HG03108 (cell line): Measurements from ENCODE around the gene GRB2.
"Not testable (repeated sequence)": the region's sequence is repeated elsewhere in the genome, so short reads cannot be mapped to it uniquely, and the experiment has no call there.

Source experiments
- ATAC-seq: cut with Tn5 transposase; IDR thresholded peaks from one replicate; pipeline ENCODE4 v1.9.1; 2021; ENCODE audit warnings: moderate library complexity; ENCODE audit not compliant: unreplicated experiment

GRB2 gene

GRCh38 chr17:75388476-75389030 lies 16.9 kb downstream of the GRB2 start:
- no peak for ATAC-seq

DNA sequence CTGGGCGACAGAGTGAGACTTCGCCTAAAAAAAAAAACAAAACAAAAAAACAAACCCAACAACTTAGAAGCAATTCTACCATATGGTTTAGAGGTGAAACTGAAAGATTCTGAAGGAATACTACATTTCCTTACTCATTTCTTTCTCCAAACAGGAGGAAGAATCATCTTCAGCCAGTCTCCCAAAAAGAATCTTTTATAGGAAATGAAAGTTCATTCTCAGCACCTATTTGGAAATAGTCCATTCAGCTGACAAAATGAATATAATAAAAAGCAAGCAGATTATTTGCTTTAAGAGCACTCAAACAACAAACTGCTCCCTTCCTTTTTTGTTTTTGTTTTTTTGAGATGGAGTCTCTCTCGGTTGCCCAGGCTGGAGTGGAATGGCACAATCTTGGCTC lies 17.7 kb downstream of the GRB2 start:
- ATAC-seq = no peak

- ATAC-seq = no peak
These were observed 19.0 kb downstream of the GRB2 start for GRCh38 chr17:75386430-75386829.

DNA sequence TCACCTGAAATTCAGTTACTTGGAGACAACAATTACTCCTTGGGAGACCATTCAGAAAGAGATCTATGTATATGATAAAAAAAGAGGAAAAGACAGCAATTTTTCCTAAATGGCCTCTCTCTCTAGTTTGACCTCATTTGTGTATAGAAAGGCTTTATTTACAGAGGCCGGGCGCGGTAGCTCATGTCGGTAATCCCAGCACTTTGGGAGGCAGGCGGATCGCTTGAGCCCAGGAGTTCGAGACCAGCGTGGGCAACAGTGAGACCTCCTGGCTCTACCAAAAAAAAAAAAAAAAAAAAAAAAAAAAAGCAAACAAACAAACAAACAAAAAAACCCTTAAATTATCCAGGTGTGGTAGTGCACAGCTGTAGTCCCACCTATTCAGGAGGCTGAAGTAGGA lies 20.7 kb downstream of the GRB2 start:
- ATAC-seq = no peak

DNA sequence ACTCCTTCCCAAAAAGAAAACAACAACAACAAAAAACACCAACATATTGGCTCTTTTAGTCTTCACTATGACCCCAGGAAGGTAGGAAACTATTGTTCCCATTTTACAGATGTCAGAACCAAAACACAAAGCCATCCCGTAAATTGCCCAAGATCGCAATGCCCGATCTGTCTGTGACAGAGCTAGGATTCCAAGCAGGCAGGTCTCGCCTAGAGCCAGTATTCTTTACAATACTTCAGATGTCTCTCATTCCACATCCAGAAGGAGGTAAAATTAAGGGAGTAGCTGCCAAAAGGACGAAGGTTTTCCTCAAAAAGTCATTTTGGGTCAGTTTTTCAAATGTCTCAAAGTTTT lies 21.7 kb downstream of the GRB2 start:
- ATAC-seq = no peak

GRCh38 chr17:75380750-75381149 lies 24.7 kb downstream of the GRB2 start:
- no peak for ATAC-seq

DNA sequence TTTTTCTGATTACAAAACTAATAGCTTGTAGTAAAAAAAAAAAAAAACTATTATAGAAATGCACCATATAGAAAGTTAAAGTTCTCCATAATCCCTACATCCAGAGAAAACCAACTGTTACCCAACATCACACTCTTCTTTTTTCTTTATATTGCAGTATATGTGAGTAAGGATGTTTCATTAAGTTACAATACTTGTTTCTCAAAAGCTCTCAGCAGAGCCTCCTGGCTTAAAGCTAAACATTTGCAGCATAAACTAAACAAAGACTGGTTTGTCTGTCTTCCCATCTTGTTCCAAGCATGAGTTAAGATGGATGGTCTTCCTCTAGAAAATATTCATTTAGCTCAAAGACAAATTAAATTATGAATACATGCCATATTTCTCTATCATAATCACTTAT lies 25.2 kb downstream of the GRB2 start:
- ATAC-seq = no peak

DNA sequence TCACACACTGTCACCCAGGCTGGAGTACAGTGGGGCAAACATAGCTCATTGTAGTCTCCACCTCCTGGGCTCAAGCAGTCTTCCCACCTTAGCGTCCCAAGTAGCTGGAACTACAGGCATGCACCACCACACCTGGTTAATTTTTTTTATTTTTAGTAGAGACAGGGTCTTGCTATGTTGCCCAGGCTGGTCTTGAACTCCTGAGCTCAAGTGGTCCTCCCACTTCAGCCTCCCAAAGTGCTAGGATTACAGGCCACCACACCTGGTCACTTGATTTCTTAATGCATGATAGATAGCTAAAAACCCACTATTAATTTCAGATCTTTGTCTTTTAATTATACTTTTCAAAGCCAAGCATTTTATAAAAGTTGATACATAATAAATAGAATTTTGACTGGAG lies 26.1 kb downstream of the GRB2 start:
- ATAC-seq = not testable (repeated sequence)

DNA sequence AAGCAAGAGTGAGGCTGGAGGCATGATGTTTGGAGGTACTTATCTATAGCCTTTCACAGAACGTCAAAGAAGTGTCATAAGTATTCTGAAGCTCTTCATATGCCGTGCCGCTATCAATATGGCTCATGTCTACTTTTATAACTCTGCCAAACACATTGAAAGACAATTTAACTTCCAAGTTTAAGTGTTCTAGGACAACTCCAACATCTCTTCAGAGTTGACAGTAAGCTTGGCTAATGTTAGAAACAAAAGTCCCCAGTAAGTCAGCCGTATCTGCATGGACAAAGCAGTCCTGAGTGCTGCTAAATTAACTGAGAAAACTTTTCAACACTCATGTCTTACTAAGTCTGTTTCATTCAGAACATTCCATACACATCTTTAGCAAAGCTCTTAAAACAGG lies 32.2 kb downstream of the GRB2 start:
- no peak for ATAC-seq

GRCh38 chr17:75371981-75372380 lies 33.5 kb downstream of the GRB2 start:
- no peak for ATAC-seq

- no peak for ATAC-seq
These were observed 34.1 kb downstream of the GRB2 start for GRCh38 chr17:75371339-75371738.

- no peak for ATAC-seq
These were observed 35.1 kb downstream of the GRB2 start for GRCh38 chr17:75370286-75370915.

DNA sequence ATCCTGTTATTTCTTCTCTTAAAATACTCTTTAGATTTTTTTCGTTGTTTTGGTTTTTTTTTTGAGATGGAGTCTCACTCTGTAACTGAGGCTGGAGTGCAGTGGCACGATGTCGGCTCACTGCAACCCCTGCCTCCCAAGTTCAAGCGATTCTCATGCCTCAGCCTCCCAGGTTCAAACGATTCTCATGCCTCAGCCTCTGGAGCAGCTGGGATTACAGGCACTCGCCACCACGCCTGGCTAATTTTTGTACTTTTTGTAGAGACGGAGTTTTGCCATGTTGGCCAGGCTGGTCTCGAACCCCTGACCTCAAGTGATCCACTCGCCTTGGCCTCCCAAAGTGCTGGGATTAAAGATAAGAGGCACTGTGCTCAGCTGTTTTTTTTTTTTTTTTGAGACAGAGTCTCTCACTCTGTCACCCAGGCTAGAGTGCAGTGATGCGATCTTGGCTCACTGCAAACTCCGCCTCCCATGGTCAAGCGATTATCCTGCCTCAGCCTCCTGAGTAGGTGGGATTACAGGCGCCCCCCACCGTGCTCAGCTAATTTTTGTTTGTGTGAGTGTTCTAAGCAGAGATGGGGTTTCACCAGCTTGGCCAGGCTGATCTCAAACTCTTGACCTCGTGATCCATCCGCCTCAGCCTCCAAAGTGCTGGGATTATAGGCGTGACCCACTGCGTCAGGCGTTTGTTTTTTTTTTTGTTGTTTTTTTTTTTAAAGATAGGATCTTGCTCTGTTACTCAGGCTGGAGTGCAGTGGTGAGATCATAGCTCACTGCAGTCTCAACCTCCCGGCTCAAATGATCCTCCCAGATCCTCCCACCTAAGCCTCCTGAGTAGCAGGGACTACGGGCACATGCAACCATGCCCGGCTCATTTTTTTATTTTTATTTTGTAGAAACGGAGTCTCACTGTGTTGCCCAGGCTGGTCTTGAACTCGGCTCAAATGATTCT lies 37.4 kb downstream of the GRB2 start:
- ATAC-seq = not testable (repeated sequence)

GRCh38 chr17:75367312-75367711 lies 38.2 kb downstream of the GRB2 start:
- no peak for ATAC-seq

DNA sequence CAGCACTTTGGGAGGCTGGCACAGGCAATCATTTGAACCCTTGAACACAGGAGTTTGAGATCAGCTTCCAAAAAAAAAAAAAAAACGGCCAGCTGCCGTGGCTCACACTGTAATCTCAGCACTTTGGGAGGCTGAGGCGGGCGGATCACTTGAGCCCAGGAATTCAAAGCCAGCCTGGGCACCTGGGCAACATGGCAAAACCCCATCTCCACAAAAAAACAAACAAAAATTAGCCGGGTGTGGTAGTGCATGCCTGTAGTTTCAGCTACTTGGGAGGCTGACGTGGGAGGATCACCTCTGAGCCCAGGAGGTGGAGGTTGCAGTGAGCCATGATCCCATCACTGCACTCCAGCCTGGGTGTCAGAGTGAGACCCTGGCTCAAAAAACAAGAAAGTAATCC lies 39.0 kb downstream of the GRB2 start:
- ATAC-seq = no peak

GRCh38 chr17:75365931-75366275 lies 39.6 kb downstream of the GRB2 start:
- ATAC-seq = no peak

GRCh38 chr17:75365009-75365930 lies 40.2 kb downstream of the GRB2 start:
- ATAC-seq = no peak

- ATAC-seq = no peak
These were observed 41.4 kb downstream of the GRB2 start for GRCh38 chr17:75364078-75364477.

DNA sequence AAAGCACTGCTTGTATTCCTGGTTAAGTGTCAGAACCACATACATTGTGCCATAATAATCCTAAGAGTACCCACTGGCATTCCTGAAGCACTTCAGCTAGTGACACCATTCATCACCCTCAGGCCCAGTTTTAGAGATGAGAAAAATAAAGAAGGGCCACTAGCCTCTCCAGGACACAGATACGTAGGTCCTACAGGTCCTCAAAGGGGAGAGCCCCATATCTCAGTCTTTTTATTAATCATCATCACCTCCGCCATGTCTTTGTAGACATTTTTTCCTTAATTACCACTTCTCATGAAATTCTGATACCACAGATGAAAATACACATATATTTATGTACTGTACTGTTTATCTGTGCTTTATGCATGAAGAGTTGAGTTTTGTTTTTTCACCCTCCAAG lies 43.5 kb downstream of the GRB2 start:
- ATAC-seq = no peak

- ATAC-seq = no peak
These were observed 44.1 kb downstream of the GRB2 start for GRCh38 chr17:75361344-75361743.

- ATAC-seq = no peak
These were observed 49.1 kb downstream of the GRB2 start for GRCh38 chr17:75356260-75356937.
